NCI-H2196 (cell line): ENCODE results near the gene KCNQ1OT1.

ENCODE experiments used
- DNase-seq: peaks from one replicate; lab custom pipeline; 2025; ENCODE audit not compliant: unreplicated experiment; lab: John Stamatoyannopoulos, UW

KCNQ1OT1 gene

DNA sequence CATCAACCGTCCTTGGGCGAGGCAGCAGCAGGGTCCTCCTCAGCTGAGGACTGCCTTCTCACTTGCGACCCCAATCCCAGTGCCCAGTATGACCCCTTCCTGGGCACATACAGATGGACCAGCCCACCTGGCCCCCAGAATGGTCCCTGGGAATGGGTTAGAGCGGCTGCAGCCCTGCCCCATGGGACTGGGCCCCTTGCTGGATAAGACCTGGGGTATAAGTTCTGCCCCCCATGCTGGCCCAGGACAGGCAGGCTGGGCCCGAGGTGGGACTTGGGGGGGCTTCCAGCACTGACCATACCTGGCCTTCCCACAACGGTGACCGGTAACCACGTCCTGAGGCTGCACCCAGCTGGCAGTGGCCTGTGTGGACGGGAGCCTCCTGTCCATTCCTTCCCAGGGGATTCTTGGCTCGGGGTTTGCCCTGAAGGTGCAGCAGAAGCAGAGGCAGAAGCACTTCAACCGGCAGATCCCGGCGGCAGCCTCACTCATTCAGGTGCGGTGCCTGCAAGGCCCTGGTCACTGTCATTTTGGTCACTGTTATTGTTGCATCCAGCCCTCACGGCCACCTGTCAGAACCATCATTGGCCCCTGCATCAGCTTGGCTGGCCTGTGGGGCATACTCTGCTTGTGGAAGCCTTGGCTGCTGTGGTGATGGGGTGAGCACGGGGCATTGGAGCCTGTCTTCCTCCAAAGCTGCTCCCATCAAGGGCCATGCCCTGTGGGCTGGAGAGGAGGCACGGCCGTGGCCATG lies 114.8 kb downstream of the KCNQ1OT1 start:
- DNase-seq, result no peak

- no peak for DNase-seq
Observed at GRCh38 chr11:2584434-2584811, 115.4 kb downstream of the KCNQ1OT1 start.

- DNase-seq, result no peak
Observed at GRCh38 chr11:2583605-2583958, 116.2 kb downstream of the KCNQ1OT1 start.

- no peak for DNase-seq
Observed at GRCh38 chr11:2582946-2583604, 116.7 kb downstream of the KCNQ1OT1 start.

DNA sequence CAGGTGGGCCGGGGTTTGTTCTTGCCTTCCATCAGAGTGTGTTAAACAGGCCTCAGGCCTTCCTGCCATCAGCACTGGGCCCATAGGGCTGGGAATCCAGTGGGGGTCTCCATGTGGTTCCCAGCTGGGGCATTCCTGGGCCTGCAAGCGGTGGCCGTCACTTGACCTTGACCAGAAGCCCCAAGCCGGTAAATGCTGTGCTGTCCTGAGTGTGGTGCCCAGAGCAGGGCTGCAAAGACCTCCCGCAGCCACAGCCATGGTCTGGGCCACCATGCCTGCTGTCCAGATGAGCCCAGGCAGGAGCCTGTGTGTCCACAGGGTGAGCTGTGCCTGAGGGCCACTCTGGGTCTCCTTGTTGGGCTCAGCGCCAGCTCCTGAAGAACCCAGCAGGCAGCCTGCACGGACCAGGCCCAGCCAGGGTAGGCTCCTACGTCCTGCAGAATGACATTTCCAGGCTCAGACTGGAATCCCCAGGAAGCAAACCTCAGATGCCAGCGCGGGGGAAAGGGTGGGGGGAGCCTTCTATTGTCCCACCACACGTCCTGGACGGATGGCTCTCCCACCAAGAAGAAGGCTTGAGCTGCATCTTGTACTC lies 117.3 kb downstream of the KCNQ1OT1 start:
- DNase-seq, result no peak

DNA sequence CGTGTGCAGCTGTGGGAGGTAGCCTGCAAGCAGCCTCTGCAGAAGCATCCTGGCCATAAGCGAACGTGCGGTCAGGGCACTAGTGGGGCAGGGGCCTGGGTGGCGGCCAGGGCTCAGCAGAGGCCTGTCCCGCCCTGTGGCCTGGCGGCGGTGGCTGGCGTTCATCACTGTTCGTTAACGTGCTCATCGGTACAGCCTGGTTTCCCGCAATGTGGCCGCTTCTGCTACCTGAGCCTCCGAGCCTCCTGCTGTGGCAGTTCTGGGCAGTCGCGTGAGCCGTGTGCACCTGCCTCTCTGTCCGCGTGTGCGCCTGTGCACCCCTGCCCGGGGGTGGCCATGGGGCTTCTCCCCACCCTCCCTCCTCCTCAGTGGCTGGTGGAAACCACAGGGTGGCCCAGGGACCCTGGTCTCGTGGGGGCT lies 117.9 kb downstream of the KCNQ1OT1 start:
- no peak for DNase-seq

- DNase-seq, result no peak
Observed at GRCh38 chr11:2581151-2581930, 118.5 kb downstream of the KCNQ1OT1 start.

GRCh38 chr11:2580571-2581001 lies 119.2 kb downstream of the KCNQ1OT1 start:
- DNase-seq, result no peak

DNA sequence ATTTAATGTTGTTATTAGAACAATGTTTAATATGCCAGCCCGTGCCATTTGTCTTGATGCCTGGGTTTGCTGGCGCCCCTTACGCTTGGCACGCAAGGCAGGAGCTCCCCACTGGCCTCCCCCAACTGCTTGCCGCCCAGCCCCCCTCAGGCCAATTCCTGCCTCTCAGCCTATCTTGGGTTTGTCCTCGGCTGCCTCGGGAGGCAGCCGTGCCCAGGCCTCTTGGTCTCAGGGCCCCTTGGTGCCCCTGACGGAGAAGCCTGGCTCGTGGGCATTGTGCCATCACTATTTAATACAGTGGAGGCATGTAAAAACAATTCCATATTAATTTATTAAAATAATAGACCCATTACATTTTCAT lies 119.8 kb downstream of the KCNQ1OT1 start:
- no peak for DNase-seq

DNA sequence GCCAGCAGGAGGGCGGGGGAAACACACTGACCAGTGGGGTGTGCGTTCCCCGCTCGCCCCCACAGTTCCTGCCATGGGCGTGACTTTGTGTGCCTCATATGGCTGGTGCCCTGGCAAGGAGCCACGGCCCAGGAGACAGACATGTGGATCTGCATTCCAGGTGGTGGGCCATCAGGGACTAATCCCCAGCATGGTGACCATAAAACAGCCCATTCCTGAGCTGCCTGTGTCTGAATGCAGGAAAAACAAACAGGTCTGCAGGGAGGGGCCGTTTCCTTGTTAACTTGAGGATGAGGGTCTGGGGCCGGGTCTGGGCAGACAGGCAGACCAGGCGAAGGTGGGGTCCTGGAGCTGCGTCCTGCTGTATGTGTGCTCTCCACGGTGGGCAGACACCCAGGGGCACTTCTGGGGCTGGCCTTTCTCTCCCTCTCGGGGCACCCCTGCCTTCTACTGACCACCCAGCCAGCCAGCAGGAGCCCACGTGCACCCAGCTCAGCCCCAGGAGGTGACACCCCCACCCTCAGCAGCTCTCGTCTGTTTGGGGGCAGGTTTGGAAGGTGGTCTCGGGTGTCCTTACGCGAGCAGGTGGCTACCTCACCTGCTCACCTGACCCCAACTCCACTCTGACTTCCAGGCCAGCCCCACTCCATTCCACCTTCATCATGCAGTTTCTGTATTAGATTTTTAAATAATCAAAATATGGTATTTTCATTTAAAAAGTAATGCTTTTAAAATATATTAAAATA lies 120.3 kb downstream of the KCNQ1OT1 start:
- no peak for DNase-seq

DNA sequence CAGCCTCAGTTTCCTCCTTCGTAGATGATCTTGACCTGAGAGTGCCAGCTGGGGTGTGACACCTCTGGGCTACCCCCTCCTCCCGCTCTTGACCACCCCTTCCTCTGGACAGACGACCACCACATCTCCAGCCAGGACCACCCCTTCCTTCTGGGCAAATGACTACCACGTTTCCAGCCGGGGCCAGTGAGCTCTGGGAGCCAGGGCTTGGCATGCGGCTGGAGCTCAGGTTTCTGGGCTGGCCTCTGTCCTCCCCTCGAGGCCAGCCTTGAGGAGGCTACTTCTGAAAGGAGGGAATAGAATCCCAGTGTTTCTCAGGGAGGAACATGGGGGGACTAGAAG lies 120.9 kb downstream of the KCNQ1OT1 start:
- DNase-seq, result no peak

DNA sequence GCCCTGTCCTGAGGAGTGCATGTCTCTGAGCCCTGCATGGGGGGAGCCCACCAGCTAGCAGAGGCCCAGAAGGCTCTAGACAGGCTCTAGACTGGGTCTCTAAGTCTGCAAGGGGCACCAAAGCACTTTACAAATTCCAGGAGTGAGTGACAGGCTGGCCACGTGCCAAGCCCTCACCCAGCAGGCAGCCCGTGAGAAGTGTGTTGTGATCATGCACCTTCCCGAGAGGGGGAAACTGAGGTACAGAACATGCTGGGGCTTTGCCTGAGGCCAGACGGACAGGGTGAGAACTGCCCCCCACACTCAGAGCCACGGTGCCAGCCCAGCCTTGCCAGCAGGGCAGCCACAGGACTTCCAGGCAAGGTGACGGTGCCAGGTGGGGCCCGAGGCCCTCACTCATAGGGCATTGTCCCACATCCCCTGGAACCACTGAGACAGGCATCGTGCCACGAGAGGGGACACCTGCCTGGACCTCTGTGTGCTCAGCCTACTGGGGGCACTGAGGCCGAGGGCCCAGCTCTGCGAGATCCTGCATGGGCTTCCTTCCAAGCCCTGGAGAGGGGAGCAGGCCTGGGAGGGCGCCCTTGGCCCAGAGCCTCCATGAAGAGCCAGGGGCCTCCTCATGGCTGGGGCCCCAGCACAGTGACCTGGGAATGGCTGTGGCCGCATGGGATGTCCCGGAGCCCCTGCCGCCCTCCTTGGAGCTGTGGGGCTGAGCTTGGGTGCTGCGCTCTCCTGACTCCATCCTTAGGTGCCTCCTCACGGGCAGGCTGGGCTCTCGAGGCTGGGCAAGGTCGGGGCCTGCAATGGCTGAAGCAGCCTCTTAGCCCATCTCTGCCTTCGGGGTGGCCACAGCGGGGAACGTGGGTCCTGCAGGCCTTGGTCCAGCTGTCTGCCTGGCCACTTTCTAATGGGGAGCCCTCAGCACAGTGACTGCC lies 121.5 kb downstream of the KCNQ1OT1 start:
- no peak for DNase-seq

DNA sequence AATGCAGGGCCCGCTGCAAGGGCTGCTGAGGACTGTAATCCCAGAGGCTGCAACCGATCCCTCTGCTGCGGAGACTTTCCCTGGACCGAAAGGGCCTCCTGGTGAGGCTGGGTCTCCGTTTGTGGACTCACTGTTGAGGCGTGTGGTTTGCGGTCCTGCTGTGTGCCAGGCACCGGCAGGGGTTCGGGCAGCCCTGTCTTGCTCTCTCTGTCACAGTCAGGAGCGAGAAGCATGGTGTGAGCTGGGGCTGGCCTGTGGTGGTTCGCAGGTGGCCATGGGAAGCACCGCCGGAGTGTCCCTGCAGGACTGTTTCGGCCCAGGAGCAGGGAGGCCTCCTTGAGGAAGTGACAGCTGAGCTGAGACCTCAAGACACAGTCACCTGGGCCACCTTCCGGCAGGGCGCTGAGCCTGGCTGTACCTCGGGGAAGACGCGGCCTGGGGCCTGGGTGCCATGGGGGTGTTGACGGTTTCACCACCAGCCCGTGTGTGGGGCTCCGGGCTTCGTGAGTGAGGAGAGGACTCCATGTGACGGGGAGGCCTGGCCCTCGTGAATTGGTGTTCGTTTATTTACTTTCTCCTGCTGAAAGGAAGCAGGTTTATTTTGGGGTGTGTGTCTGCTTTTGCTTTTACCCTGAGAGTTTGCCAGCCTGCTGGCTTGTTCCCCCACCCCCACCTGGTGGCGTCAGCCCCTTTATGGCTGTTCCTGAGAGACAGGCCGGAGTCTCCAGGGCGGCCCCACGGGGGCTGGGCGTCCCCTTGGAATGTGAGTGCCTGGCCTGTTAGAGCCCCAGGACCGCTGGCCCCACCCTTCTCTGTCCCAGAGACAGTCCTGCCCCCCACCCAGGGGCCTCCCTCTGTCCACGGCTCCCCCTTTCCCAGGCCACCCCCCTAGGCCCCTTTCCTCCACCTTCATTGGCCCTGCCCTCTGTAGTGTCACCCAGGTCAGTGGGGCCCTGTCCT lies 122.5 kb downstream of the KCNQ1OT1 start:
- no peak for DNase-seq

DNA sequence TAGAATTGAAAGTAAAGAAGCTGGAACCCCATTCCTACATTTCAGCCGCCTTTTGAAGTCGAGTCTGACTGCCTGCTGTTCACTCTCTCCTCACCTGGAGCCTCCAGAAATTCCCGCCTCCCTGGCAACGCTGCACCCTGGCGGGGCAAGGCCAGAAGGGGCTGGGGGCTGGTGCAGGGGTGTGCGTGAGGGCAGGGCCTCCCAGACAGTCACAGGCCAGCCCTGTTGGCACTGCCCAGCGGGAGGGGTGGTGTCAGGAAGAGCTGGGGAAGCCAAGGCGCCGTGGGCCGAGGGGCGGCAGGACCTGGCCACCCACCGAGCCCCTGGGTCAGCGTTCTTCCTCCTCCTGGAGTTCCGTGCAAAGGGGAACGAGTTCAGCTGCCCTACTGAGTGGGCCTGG lies 123.2 kb downstream of the KCNQ1OT1 start:
- no peak for DNase-seq

DNA sequence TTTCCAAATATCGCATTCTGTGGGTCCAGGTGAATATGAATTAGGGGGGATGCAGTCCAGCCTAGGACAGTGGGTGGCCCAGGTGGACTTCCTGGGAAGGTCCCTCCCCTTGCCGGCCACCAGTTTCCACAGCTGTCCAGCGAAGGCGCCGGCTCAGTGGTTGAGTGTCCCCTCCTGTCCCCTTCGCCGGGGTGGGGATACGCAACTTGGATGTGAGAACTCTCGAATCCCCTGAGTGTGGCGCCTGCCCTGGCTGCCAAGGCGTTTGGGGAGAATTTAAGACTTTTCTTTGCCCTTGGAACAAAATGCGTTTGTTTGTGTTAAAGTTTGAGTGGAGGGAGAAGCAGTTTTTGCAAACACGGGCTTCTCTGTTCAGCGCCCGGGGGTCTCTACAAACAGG lies 123.7 kb downstream of the KCNQ1OT1 start:
- DNase-seq, result no peak

- DNase-seq, result no peak
Observed at GRCh38 chr11:2575591-2576051, 124.2 kb downstream of the KCNQ1OT1 start.

- DNase-seq, result no peak
Observed at GRCh38 chr11:2574553-2575535, 125.0 kb downstream of the KCNQ1OT1 start.
